ENCODE data around the gene ULK2. TPM values are rescaled to one million over a fixed set of nuclear protein-coding genes. Genes with fewer than 3 reads are reported as not detected.
A peak's percentile ranks its signal among the peaks of the same experiment; 100 is the strongest.

Gene ULK2
- total and polyA plus RNA-seq, 8 donors, result 0.29 to 254 (median 9.1) TPM

DNA sequence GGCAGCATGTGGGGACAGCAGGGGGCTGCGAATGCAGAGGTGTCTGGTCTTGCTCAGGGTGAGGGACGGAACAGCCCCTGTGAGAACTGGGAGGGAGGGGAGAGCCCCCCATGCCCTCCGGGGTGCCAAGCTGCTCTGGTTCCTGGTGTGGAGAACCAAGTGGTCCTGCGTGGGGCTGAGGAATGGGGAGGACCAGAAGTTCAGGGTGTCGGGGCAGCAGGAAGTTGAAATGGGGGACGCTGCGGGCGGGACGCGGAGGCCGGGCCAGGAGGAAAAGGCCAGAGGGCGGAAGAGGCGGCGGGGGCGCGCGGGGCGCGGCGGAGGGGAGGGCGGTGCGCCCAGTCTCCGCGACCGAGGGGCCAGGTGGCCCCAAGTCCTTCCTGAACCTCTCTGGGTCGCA lies 123.2 kb downstream of the ULK2 start:
- 6 to 20% (median 9%) methylated on average over 8 to 26 of the region's 26 CpGs for WGBS, 5 donors
- Histone ChIP-seq H3K27me3 (no peaks in the 10 kb centered on the region), H3K27ac (peak overlapping the region; percentile 76 to 85 (median 81)), H3K36me3 (peaks cover 0 to 10% (median 4%) of the 10 kb centered on the region in 4 donors), H3K4me3 (peak overlapping the region; percentile 48 to 55 (median 52)), H3K4me1 (peaks cover 13 to 39% (median 32%) of the 10 kb centered on the region in 4 donors), H3K9me3 (no peaks in the 10 kb centered on the region)
- TF ChIP-seq, protein P1, sequence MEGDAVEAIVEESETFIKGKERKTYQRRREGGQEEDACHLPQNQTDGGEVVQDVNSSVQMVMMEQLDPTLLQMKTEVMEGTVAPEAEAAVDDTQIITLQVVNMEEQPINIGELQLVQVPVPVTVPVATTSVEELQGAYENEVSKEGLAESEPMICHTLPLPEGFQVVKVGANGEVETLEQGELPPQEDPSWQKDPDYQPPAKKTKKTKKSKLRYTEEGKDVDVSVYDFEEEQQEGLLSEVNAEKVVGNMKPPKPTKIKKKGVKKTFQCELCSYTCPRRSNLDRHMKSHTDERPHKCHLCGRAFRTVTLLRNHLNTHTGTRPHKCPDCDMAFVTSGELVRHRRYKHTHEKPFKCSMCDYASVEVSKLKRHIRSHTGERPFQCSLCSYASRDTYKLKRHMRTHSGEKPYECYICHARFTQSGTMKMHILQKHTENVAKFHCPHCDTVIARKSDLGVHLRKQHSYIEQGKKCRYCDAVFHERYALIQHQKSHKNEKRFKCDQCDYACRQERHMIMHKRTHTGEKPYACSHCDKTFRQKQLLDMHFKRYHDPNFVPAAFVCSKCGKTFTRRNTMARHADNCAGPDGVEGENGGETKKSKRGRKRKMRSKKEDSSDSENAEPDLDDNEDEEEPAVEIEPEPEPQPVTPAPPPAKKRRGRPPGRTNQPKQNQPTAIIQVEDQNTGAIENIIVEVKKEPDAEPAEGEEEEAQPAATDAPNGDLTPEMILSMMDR (IDR thresholded peaks at IDR 0.05), result no peak
- TF ChIP-seq POLR2AphosphoS5 (IDR thresholded peaks at IDR 0.05), result no peak
- no peak for TF ChIP-seq EP300 (IDR thresholded peaks at IDR 0.05)
- no peak for TF ChIP-seq POLR2A (IDR thresholded peaks at IDR 0.05)
- intact Hi-C loops (cut with DNase I; ENCODE audit: low total_unique reads), result no loop called here
- no peak for DNase-seq

GRCh38 chr17:19743101-19744100 lies 124.3 kb downstream of the ULK2 start:
- Histone ChIP-seq H3K4me1 (peaks cover 7 to 30% (median 22%) of the 10 kb centered on the region in 4 donors), H3K4me3 (no peak overlapping the region), H3K27ac (peak overlapping the region in 2 of 5 donors; percentile 6 to 81), H3K9me3 (no peaks in the 10 kb centered on the region), H3K36me3 (peaks cover 0 to 20% (median 9%) of the 10 kb centered on the region in 4 donors), H3K27me3 (no peaks in the 10 kb centered on the region)
- no peak for TF ChIP-seq POLR2AphosphoS5 (IDR thresholded peaks at IDR 0.05)
- TF ChIP-seq, protein P1 (IDR thresholded peaks at IDR 0.05), result no peak
- no peak for TF ChIP-seq EP300 (IDR thresholded peaks at IDR 0.05)
- no peak for TF ChIP-seq POLR2A (IDR thresholded peaks at IDR 0.05)
- WGBS, 5 donors, result 94 to 96% (median 95%) methylated on average over 30 to 34 of the region's 34 CpGs
- no peak for DNase-seq
- intact Hi-C loops (cut with DNase I; ENCODE audit: low total_unique reads), result no loop called here

- no peaks in the 10 kb centered on the region for H3K27me3 ChIP-seq
- H3K4me3 ChIP-seq, result no peak overlapping the region
- intact Hi-C loops (cut with DNase I; ENCODE audit: low total_unique reads), result no loop called here
- H3K9me3 ChIP-seq, result no peaks in the 10 kb centered on the region
- 81 to 93% (median 88%) methylated on average over 6 to 10 of the region's 10 CpGs for WGBS, 5 donors
- H3K27ac ChIP-seq, result peak overlapping the region in 1 of 5 donors; percentile 6
- DNase-seq, result no peak
- H3K36me3 ChIP-seq, result peaks cover 0 to 25% (median 10%) of the 10 kb centered on the region in 4 donors
- TF ChIP-seq POLR2AphosphoS5 (IDR thresholded peaks at IDR 0.05), result peak in 1 of 3 donors; percentile 3
- TF ChIP-seq, protein P1 (IDR thresholded peaks at IDR 0.05), result no peak
- H3K4me1 ChIP-seq, result peaks cover 7 to 26% (median 19%) of the 10 kb centered on the region in 4 donors
These were observed 125.2 kb downstream of the ULK2 start for GRCh38 chr17:19742495-19742894.

GRCh38 chr17:19741832-19742457 lies 125.8 kb downstream of the ULK2 start:
- Histone ChIP-seq H3K9me3 (no peaks in the 10 kb centered on the region), H3K36me3 (peaks cover 0 to 25% (median 10%) of the 10 kb centered on the region in 4 donors), H3K27me3 (no peaks in the 10 kb centered on the region), H3K27ac (no peak overlapping the region), H3K4me1 (peaks cover 7 to 22% (median 20%) of the 10 kb centered on the region in 4 donors), H3K4me3 (no peak overlapping the region)
- no peak for DNase-seq
- intact Hi-C loops (cut with DNase I; ENCODE audit: low total_unique reads), result no loop called here
- WGBS, 5 donors, result 70 to 93% (median 87%) methylated on average over 10 to 14 of the region's 14 CpGs
- TF ChIP-seq, protein P1 (IDR thresholded peaks at IDR 0.05), result no peak
- TF ChIP-seq EP300 (IDR thresholded peaks at IDR 0.05) (no peak), POLR2AphosphoS5 (IDR thresholded peaks at IDR 0.05) (no peak), POLR2A (IDR thresholded peaks at IDR 0.05) (no peak)
